Suprapubic skin (tissue), 4 donors: ENCODE data around the gene KLF16. TPM values are rescaled to one million over a fixed set of nuclear protein-coding genes. Genes with fewer than 3 reads are reported as not detected.

Experiments
- DNase-seq, 2 donors: peaks; one replicate each; pipeline ENCODE4 v3.0.0-alpha.2; 2019; ENCODE audit warnings: low spot score in 2 of 2
- H3K27ac ChIP-seq: fragments of 200-600 bp; sonication (generic); one replicate; pipeline ENCODE4 v1.5.1; 2019
- H3K27me3 ChIP-seq: fragments of 200-600 bp; sonication (generic); one replicate; pipeline ENCODE4 v1.5.1; 2019
- H3K36me3 ChIP-seq: fragments of 200-600 bp; sonication (generic); one replicate; pipeline ENCODE4 v1.5.1; 2019
- H3K4me1 ChIP-seq: fragments of 200-600 bp; sonication (generic); one replicate; pipeline ENCODE4 v1.5.1; 2019
- H3K4me3 ChIP-seq: fragments of 200-600 bp; sonication (generic); one replicate; pipeline ENCODE4 v1.5.1; 2019; ENCODE audit warnings: mild to moderate bottlenecking
- H3K9me3 ChIP-seq: fragments of 200-600 bp; sonication (generic); one replicate; pipeline ENCODE4 v1.5.1; 2019
- CTCF ChIP-seq, 2 donors: fragments of 200-600 bp in 1 of 2; fragments of 450-650 bp in 1 of 2; sonication (generic) in 1 of 2; IDR thresholded peaks; one replicate each; pipeline ENCODE4 v1.5.1; 2016 to 2019; ENCODE audit warnings: antibody characterized with exemption in 2 of 2, mild to moderate bottlenecking in 1 of 2, moderate library complexity in 1 of 2
- EP300 ChIP-seq: sonication (generic); formaldehyde crosslinking; IDR thresholded peaks from one replicate; pipeline ENCODE4 v1.6.1; 2017; ENCODE audit warnings: antibody characterized with exemption
- POLR2A ChIP-seq, 2 donors: fragments of 450-650 bp; IDR thresholded peaks; one replicate each; pipeline ENCODE4 v1.6.1; 2017; ENCODE audit warnings: antibody characterized with exemption in 2 of 2, mild to moderate bottlenecking in 2 of 2, moderate library complexity in 2 of 2
- POLR2AphosphoS5 ChIP-seq, 3 donors: sonication (generic); formaldehyde crosslinking; IDR thresholded peaks; one replicate each; pipeline ENCODE4 v1.6.1; 2017; ENCODE audit warnings: antibody characterized with exemption in 3 of 3
- WGBS: methylation state at CpG from one replicate; pipeline ENCODE4 v1.1.5; 2018; 5-methylcytosine and 5-hydroxymethylcytosine counted together
- total RNA-seq, 4 donors: library from RNA; depleted of rRNA; stranded (reverse); fragments of >200 nt; gene quantifications; one replicate each; pipeline ENCODE4 v1.1.0, GENCODE V29; 2016

KLF16 gene
- total RNA-seq, 4 donors from 2014 or later: 12.1 to 30.8 (median 20.9) TPM

- 89% methylated on average over 16 of the region's 31 CpGs for WGBS
- H3K4me1 ChIP-seq: peaks cover 51% of the 10 kb centered on the region
- no peak overlapping the region for H3K4me3 ChIP-seq
- no peak overlapping the region for H3K27ac ChIP-seq
- no peaks in the 10 kb centered on the region for H3K9me3 ChIP-seq
- DNase-seq: no peak
- peaks cover 3% of the 10 kb centered on the region for H3K36me3 ChIP-seq
- TF ChIP-seq CTCF (IDR thresholded peaks at IDR 0.05) (no peak), POLR2A (IDR thresholded peaks at IDR 0.05) (no peak), POLR2AphosphoS5 (IDR thresholded peaks at IDR 0.05) (no peak), EP300 (no peak)
- no peaks in the 10 kb centered on the region for H3K27me3 ChIP-seq
These were observed 26.7 kb downstream of the KLF16 start for GRCh38 chr19:1836458-1837221.

GRCh38 chr19:1833540-1833939, 29.8 kb downstream of the KLF16 start:
- TF ChIP-seq POLR2A (IDR thresholded peaks at IDR 0.05) (no peak), CTCF (IDR thresholded peaks at IDR 0.05) (no peak), EP300 (no peak), POLR2AphosphoS5 (IDR thresholded peaks at IDR 0.05) (no peak)
- no peak overlapping the region for H3K27ac ChIP-seq

GRCh38 chr19:1832046-1832663, 31.2 kb downstream of the KLF16 start:
- Histone ChIP-seq H3K4me1 (peaks cover 15% of the 10 kb centered on the region), H3K4me3 (no peak overlapping the region), H3K9me3 (no peaks in the 10 kb centered on the region), H3K27me3 (no peaks in the 10 kb centered on the region), H3K36me3 (peaks cover 36% of the 10 kb centered on the region), H3K27ac (no peak overlapping the region)
- no peak for TF ChIP-seq EP300
- no peak for TF ChIP-seq CTCF (IDR thresholded peaks at IDR 0.05)
- no peak for TF ChIP-seq POLR2AphosphoS5 (IDR thresholded peaks at IDR 0.05)
- TF ChIP-seq POLR2A (IDR thresholded peaks at IDR 0.05): no peak
- WGBS: 93% methylated on average over 25 of the region's 26 CpGs
- DNase-seq: no peak

More at GRCh38 chr19:1833540-1833939, 29.8 kb downstream of the KLF16 start:
- WGBS: 75% methylated on average over 3 of the region's 15 CpGs
- Histone ChIP-seq H3K4me3 (no peak overlapping the region), H3K4me1 (peaks cover 23% of the 10 kb centered on the region), H3K9me3 (no peaks in the 10 kb centered on the region), H3K36me3 (peaks cover 22% of the 10 kb centered on the region), H3K27me3 (no peaks in the 10 kb centered on the region)
- no peak for DNase-seq

GRCh38 chr19:1830978-1831377, 32.4 kb downstream of the KLF16 start:
- Histone ChIP-seq H3K27me3 (no peaks in the 10 kb centered on the region), H3K4me1 (peaks cover 14% of the 10 kb centered on the region), H3K27ac (no peak overlapping the region), H3K36me3 (peaks cover 44% of the 10 kb centered on the region), H3K4me3 (no peak overlapping the region), H3K9me3 (no peaks in the 10 kb centered on the region)
- 83% methylated on average over 4 of the region's 11 CpGs for WGBS
- DNase-seq: no peak
- no peak for TF ChIP-seq CTCF (IDR thresholded peaks at IDR 0.05)
- no peak for TF ChIP-seq EP300
- TF ChIP-seq POLR2AphosphoS5 (IDR thresholded peaks at IDR 0.05): no peak
- TF ChIP-seq POLR2A (IDR thresholded peaks at IDR 0.05): no peak

GRCh38 chr19:1830568-1830967, 32.8 kb downstream of the KLF16 start:
- TF ChIP-seq POLR2A (IDR thresholded peaks at IDR 0.05) (no peak), CTCF (IDR thresholded peaks at IDR 0.05) (no peak), POLR2AphosphoS5 (IDR thresholded peaks at IDR 0.05) (no peak), EP300 (no peak)
- 85% methylated on average over 15 of the region's 15 CpGs for WGBS
- Histone ChIP-seq H3K4me3 (no peak overlapping the region), H3K27ac (no peak overlapping the region), H3K9me3 (no peaks in the 10 kb centered on the region), H3K36me3 (peaks cover 44% of the 10 kb centered on the region), H3K27me3 (no peaks in the 10 kb centered on the region), H3K4me1 (peaks cover 16% of the 10 kb centered on the region)
- no peak for DNase-seq
